A673 (cell line): Measurements from ENCODE around the gene SLC29A3. TPM values are rescaled to one million over a fixed set of nuclear protein-coding genes. Genes with fewer than 3 reads are reported as not detected.

ENCODE experiments used
- Bru-seq: library from RNA; stranded (reverse); fragments of 400-500 nt; gene quantifications from one replicate; lab custom pipeline; 2021; lab: Mats Ljungman, UMichigan
- BruChase-seq, 2 experiments: library from RNA; stranded (reverse); fragments of 400-500 nt; gene quantifications; one replicate each; lab custom pipeline; 2021; lab: Mats Ljungman, UMichigan
- BruUV-seq: library from RNA; stranded (reverse); fragments of 400-500 nt; replicated peaks from 2 replicates; lab custom pipeline; 2021; lab: Mats Ljungman, UMichigan
- CTCF ChIA-PET: fragments of 300-600 bp; sonication (Branson Sonifier 250); formaldehyde crosslinking; loops from one replicate; lab custom pipeline; 2022; ENCODE audit warnings: antibody characterized with exemption; lab: Charles Lee
- POLR2A ChIA-PET: fragments of 300-600 bp; sonication (Branson Sonifier 250); formaldehyde crosslinking; loops from one replicate; lab custom pipeline; 2022; ENCODE audit warnings: antibody characterized with exemption; ENCODE audit not compliant: low non-redundant PET; lab: Charles Lee
- DNase-seq: peaks from one replicate; pipeline ENCODE4 v3.0.0-alpha.2; 2015; ENCODE audit warnings: low spot score
- H3K27ac ChIP-seq: fragments of 200-600 bp; sonication (generic); 2 replicates; pipeline ENCODE4 v1.5.1; 2016; ENCODE audit warnings: mixed run types, low read depth, mild to moderate bottlenecking, mixed read lengths, antibody characterized with exemption, low read length; ENCODE audit not compliant: poor library complexity, severe bottlenecking
- H3K27me3 ChIP-seq: fragments of 200-600 bp; sonication (generic); replicated peaks from 2 replicates; pipeline ENCODE4 v1.6.1; 2017; ENCODE audit warnings: mixed run types, low read depth, mild to moderate bottlenecking, mixed read lengths, antibody characterized with exemption, low read length; ENCODE audit not compliant: insufficient read depth, poor library complexity
- H3K36me3 ChIP-seq: fragments of 200-600 bp; sonication (generic); 2 replicates; pipeline ENCODE4 v1.6.1; 2016; ENCODE audit warnings: mixed run types, mild to moderate bottlenecking, mixed read lengths, antibody characterized with exemption, low read length; ENCODE audit not compliant: insufficient read depth, poor library complexity, severe bottlenecking
- H3K4me1 ChIP-seq: fragments of 200-600 bp; sonication (generic); 2 replicates; pipeline ENCODE4 v1.6.1; 2017; ENCODE audit warnings: mixed run types, mild to moderate bottlenecking, mixed read lengths, antibody characterized with exemption, low read length; ENCODE audit not compliant: insufficient read depth, poor library complexity, severe bottlenecking
- H3K4me3 ChIP-seq: fragments of 200-600 bp; sonication (generic); 2 replicates; pipeline ENCODE4 v1.5.1; 2016; ENCODE audit warnings: low read depth, mixed run types, mild to moderate bottlenecking, mixed read lengths, low read length; ENCODE audit not compliant: poor library complexity, severe bottlenecking
- H3K9me3 ChIP-seq: fragments of 200-600 bp; sonication (generic); 2 replicates; pipeline ENCODE4 v1.6.1; 2016; ENCODE audit warnings: mixed run types, low read depth, mild to moderate bottlenecking, mixed read lengths, antibody characterized with exemption, low read length; ENCODE audit not compliant: poor library complexity, severe bottlenecking
- EZH2 ChIP-seq: fragments of 200-600 bp; sonication (generic); IDR thresholded peaks from 2 replicates; pipeline ENCODE4 v1.6.1; 2017; ENCODE audit warnings: borderline replicate concordance, low read depth, mild to moderate bottlenecking, mixed read lengths, antibody characterized with exemption, low read length; ENCODE audit not compliant: poor library complexity, severe bottlenecking
- intact Hi-C: fragments of 100-400 bp; cut with micrococcal nuclease; formaldehyde crosslinking; loops from one replicate; pipeline ENCODE4 v1.10.0; 2022; ENCODE audit not compliant: unreplicated experiment
- long read RNA-seq: library from polyadenylated mRNA; stranded (forward); transcript quantifications from one replicate; pipeline ENCODE4 v2.0.0, GENCODE V29; 2022
- total RNA-seq: library from RNA; stranded (reverse); gene quantifications from 2 replicates; pipeline ENCODE4 v1.2.3, GENCODE V29; 2021
- TF ChIP-seq, protein P1 (sequence below): fragments of 300-800, 200-600 bp; sonication (generic); conservative IDR thresholded peaks from 2 replicates; pipeline ENCODE4 v1.5.1; 2017; ENCODE audit warnings: low read depth, mild to moderate bottlenecking, antibody characterized with exemption, low read length, moderate library complexity, mixed read lengths

The SLC29A3 gene
- total RNA-seq (6.1 and 6.6 TPM in 2 replicates), Bru-seq, nascent RNA (percentile 51 among the genes with signal in this experiment), BruChase-seq, experiment 1, labeled RNA remaining after a 2-hour chase (percentile 46 among the genes with signal in this experiment), BruChase-seq, experiment 2, labeled RNA remaining after a 6-hour chase (percentile 47 among the genes with signal in this experiment)
- long read RNA-seq, transcript SLC29A3-205 (6 exons, 2,262 nt) = major isoform, 17 of 30 reads
- long read RNA-seq, partial matches to known transcripts = 6 of 30 reads
- long read RNA-seq, other reads (novel, unspliced or antisense) = 1 of 30 reads

DNA sequence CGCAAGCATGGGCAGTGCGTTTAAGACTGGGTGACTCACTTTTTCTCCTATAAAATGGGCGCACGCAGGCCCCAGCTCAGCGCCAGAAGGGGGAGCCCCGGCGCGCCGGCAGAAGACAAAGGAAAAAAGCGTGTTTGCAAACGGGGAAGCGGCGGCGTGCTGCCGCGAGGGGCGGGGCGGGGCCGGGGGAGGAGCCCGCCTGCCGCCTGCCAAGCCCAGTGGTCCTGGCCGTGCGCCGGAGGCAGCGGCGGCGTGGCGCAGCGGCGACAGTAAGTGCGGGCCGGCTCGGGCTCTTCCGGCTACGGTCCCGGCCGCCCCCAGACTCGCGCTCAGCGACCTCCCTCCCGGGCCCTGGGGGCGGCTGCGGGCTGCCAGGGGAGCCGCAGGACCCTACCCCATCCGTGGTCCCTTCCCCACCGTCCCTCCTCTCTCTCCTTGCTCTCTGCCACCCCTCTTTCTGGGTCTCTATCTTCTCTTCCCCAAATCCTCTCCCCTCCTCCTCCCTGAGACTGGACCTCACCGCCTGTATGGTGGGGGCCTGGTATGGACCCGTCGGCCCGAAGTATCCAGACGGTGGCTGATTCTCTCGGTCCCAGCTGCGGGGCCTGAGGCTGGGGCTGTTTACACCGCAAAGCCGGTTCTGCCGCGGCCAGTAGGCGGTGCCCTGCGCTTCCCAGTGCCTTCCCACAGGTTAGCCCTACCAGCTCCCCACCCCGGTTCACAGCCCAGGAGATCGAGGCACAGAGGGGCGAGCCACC, at the start of gene SLC29A3:
Gene SLC29A3, plus strand, starts transcription at position 218 of the 758 bp plus-strand sequence. Its CDS starts 51 bp downstream, at position 269.
- no TSS peak for BruUV-seq
- Histone ChIP-seq H3K4me1 (peaks cover 5% of the 10 kb centered on the region), H3K27me3 (no peaks in the 10 kb centered on the region), H3K27ac (peak within 1 kb of the TSS; percentile 78), H3K36me3 (no peaks in the 10 kb centered on the region), H3K4me3 (peak within 1 kb of the TSS; percentile 88), H3K9me3 (no peaks in the 10 kb centered on the region)
- CTCF ChIA-PET = interaction anchor here (0.6 to 1.8 kb wide), 10 partner anchors 31 to 454 kb away, joined by 3 to 14 read pairs (median 4); partner anchors contain the start of gene VSIR
- TF ChIP-seq, protein P1, sequence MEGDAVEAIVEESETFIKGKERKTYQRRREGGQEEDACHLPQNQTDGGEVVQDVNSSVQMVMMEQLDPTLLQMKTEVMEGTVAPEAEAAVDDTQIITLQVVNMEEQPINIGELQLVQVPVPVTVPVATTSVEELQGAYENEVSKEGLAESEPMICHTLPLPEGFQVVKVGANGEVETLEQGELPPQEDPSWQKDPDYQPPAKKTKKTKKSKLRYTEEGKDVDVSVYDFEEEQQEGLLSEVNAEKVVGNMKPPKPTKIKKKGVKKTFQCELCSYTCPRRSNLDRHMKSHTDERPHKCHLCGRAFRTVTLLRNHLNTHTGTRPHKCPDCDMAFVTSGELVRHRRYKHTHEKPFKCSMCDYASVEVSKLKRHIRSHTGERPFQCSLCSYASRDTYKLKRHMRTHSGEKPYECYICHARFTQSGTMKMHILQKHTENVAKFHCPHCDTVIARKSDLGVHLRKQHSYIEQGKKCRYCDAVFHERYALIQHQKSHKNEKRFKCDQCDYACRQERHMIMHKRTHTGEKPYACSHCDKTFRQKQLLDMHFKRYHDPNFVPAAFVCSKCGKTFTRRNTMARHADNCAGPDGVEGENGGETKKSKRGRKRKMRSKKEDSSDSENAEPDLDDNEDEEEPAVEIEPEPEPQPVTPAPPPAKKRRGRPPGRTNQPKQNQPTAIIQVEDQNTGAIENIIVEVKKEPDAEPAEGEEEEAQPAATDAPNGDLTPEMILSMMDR = peak; percentile 79
- TF ChIP-seq EZH2 = no peak
- intact Hi-C loops = loop anchor here (2.0 to 10.0 kb wide), 7 partner anchors 246 to 1016 kb away; no protein-coding TSS in a partner anchor
- POLR2A ChIA-PET = interaction anchor here (0.6 kb wide), 3 partner anchors 12 to 359 kb away, joined by 4 to 7 read pairs (median 4); no protein-coding TSS in a partner anchor
- peak; percentile 92 for DNase-seq

- Histone ChIP-seq H3K27me3 (no peaks in the 10 kb centered on the region), H3K9me3 (no peaks in the 10 kb centered on the region), H3K36me3 (no peaks in the 10 kb centered on the region), H3K4me3 (no peak overlapping the region), H3K4me1 (peaks cover 56% of the 10 kb centered on the region), H3K27ac (peak overlapping the region; percentile 73)
- intact Hi-C loops = loop anchor here (5.0 kb wide), 1 partner anchor 52 kb away; no protein-coding TSS in a partner anchor
- no TSS peak for BruUV-seq
- ChIA-PET CTCF (interaction anchor here (0.6 to 1.3 kb wide), 5 partner anchors 10 to 347 kb away, joined by 3 to 8 read pairs (median 5); no protein-coding TSS in a partner anchor), POLR2A (no interaction called here)
- DNase-seq = no peak
- TF ChIP-seq, protein P1 = no peak
- no peak for TF ChIP-seq EZH2
Measured at GRCh38 chr10:71269301-71270288, 49.5 kb upstream of the SLC29A3 start.
